Body of pancreas (tissue), 4 donors: ENCODE measurements around the gene DENND1A. TPM values are rescaled to one million over a fixed set of nuclear protein-coding genes. Genes with fewer than 3 reads are reported as not detected.

ENCODE experiments used
- ATAC-seq: fragments of 150-250 bp; one replicate; pipeline ENCODE4 v1.9.1; 2016
- DNase-seq, 4 donors: peaks; one replicate each; pipeline ENCODE4 v3.0.0-alpha.2; 2019
- H3K27ac ChIP-seq, 4 donors: fragments of 200-600 bp; sonication (generic); 1 replicate in 3 of 4; 2 replicates in 1 of 4; pipeline versions ENCODE4 v1.5.1 to v1.6.1; 2016 to 2019; ENCODE audit warnings: mild to moderate bottlenecking in 1 of 4, mixed read lengths in 1 of 4, moderate library complexity in 1 of 4
- H3K27me3 ChIP-seq, 2 donors: fragments of 200-600 bp; sonication (generic); one replicate each; pipeline ENCODE4 v1.6.0; 2016; ENCODE audit warnings: mild to moderate bottlenecking in 1 of 2
- H3K36me3 ChIP-seq, 2 donors: fragments of 200-600 bp; sonication (generic); replicated peaks in 1 of 2; 2 replicates each; pipeline ENCODE4 v1.5.1; 2016; ENCODE audit warnings: low read depth in 2 of 2; ENCODE audit not compliant: insufficient read depth in 1 of 2
- H3K4me1 ChIP-seq: fragments of 200-600 bp; sonication (generic); one replicate; pipeline ENCODE4 v1.6.0; 2016
- H3K4me3 ChIP-seq, 2 donors: fragments of 200-600 bp; sonication (generic); 1 replicate in 1 of 2; 2 replicates in 1 of 2; pipeline ENCODE4 v1.5.1; 2016 to 2019
- H3K9me3 ChIP-seq, 3 donors: fragments of 200-600 bp; sonication (generic); 1 replicate in 2 of 3; 2 replicates in 1 of 3; pipeline ENCODE4 v1.5.1; 2016
- CTCF ChIP-seq, 7 experiments: fragments of 450-650 bp in 4 of 7; fragments of 200-600 bp in 3 of 7; sonication (generic) in 3 of 7; IDR thresholded peaks; one replicate each; pipeline ENCODE4 v1.5.1; 2016 to 2019; ENCODE audit warnings: antibody characterized with exemption in 7 of 7
- POLR2A ChIP-seq, 3 donors: fragments of 450-650 bp; IDR thresholded peaks; one replicate each; pipeline ENCODE4 v1.6.1; 2016; ENCODE audit warnings: antibody characterized with exemption in 3 of 3, mild to moderate bottlenecking in 2 of 3
- WGBS, 2 donors: methylation state at CpG; one replicate each; pipeline ENCODE4 v1.1.5; 2017; 5-methylcytosine and 5-hydroxymethylcytosine counted together
- intact Hi-C: fragments of 100-400 bp; cut with DNase I; formaldehyde crosslinking; loops from one replicate; pipeline ENCODE4 v1.15.1; 2023
- total RNA-seq, 2 donors: library from RNA; depleted of rRNA; stranded (reverse); fragments of >200 nt; gene quantifications; one replicate each; pipeline ENCODE4 v1.1.0, GENCODE V29; 2016

DENND1A gene
- total RNA-seq, 2 donors from 2014 or later = 7.6 to 8.6 TPM

GRCh38 chr9:123604861-123605260 is 325.1 kb downstream of the DENND1A start:
- no peak for TF ChIP-seq CTCF (IDR thresholded peaks at IDR 0.05)
- TF ChIP-seq POLR2A (IDR thresholded peaks at IDR 0.05) = no peak
- DNase-seq = no peak
- Histone ChIP-seq H3K27ac (no peak overlapping the region), H3K27me3 (no peaks in the 10 kb centered on the region), H3K4me1 (no peaks in the 10 kb centered on the region), H3K36me3 (no peaks in the 10 kb centered on the region), H3K4me3 (no peak overlapping the region), H3K9me3 (no peaks in the 10 kb centered on the region)
- no peak for ATAC-seq
- intact Hi-C loops = no loop called here
- 59 to 90% methylated on average over 3 of the region's 3 CpGs for WGBS, 2 donors

- 77 to 81% methylated on average over 2 of the region's 2 CpGs for WGBS, 2 donors
Observed at GRCh38 chr9:123601828-123602227, 328.1 kb downstream of the DENND1A start.

DNA sequence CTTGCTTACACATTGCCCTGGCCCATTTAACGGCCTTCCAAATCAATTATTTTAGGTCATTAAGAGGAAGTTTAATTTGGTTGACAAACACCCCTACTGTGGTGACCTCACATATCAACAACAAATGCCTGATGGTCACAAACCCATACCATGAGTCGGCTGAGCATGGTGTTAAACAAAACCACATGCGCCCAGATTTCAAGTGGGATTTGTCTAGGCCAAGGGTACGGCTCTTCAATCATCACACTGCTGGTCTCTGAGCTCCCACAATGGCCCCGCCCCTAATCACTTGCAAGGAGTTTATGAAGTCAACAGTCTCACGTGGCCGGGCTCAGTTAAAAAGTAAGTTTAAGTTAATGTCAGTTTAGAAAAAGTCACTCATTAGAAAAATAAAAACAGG is 330.1 kb downstream of the DENND1A start:
- H3K4me3 ChIP-seq = no peak overlapping the region
- ATAC-seq (no peak), DNase-seq (no peak)
- no peak for TF ChIP-seq CTCF (IDR thresholded peaks at IDR 0.05)
- TF ChIP-seq POLR2A (IDR thresholded peaks at IDR 0.05) = no peak
- intact Hi-C loops = no loop called here
- no peak overlapping the region for H3K27ac ChIP-seq
- WGBS, 2 donors = 93 to 96% methylated on average over 7 of the region's 7 CpGs
- no peaks in the 10 kb centered on the region for H3K9me3 ChIP-seq
- no peaks in the 10 kb centered on the region for H3K36me3 ChIP-seq
- H3K27me3 ChIP-seq = no peaks in the 10 kb centered on the region
- H3K4me1 ChIP-seq = no peaks in the 10 kb centered on the region

More at GRCh38 chr9:123601828-123602227, 328.1 kb downstream of the DENND1A start:
- no peak for DNase-seq
- H3K27ac ChIP-seq = no peak overlapping the region
- intact Hi-C loops = no loop called here
- ATAC-seq = no peak
- TF ChIP-seq POLR2A (IDR thresholded peaks at IDR 0.05) = no peak
- TF ChIP-seq CTCF (IDR thresholded peaks at IDR 0.05) = no peak
- no peaks in the 10 kb centered on the region for H3K36me3 ChIP-seq
- H3K9me3 ChIP-seq = no peaks in the 10 kb centered on the region
- no peaks in the 10 kb centered on the region for H3K4me1 ChIP-seq
- no peaks in the 10 kb centered on the region for H3K27me3 ChIP-seq
- no peak overlapping the region for H3K4me3 ChIP-seq

DNA sequence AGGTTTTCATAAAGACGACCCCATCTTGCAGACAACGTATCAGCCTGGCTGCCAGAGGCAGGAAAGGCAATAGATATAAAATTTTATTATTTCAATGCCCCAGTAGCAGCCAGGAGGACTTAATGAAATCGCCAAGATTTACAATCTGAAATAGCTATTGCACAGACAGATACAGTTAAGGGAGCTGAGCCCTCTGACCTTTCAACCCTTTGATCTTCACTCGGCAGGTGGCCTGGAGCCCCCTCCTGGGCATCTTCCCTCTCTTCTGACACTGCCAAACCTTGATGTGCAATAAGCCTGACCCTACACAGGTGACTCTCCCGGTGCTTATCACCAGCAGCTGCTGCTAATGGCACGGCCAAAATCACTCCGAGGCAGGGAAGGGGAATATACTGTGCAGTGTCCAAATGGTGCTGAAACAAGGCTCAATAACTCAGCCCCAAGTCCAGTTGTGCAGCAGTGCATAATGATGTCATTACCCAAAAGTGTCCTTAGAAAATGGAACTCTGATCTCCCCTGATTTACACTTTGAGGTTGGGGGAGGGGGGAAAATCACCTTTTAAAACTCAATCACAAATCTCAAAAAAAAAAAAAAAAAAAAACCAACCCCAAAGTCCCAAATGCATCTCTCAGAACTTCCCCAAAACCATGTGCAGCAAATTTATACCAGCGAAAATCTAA is 331.9 kb downstream of the DENND1A start:
- Histone ChIP-seq H3K36me3 (no peaks in the 10 kb centered on the region), H3K4me1 (no peaks in the 10 kb centered on the region), H3K27ac (no peak overlapping the region), H3K4me3 (no peak overlapping the region), H3K27me3 (no peaks in the 10 kb centered on the region), H3K9me3 (no peaks in the 10 kb centered on the region)
- 90 to 94% methylated on average over 7 to 8 of the region's 8 CpGs for WGBS, 2 donors
- ATAC-seq (no peak), DNase-seq (no peak)
- intact Hi-C loops = no loop called here
- TF ChIP-seq POLR2A (IDR thresholded peaks at IDR 0.05) (no peak), CTCF (IDR thresholded peaks at IDR 0.05) (no peak)

GRCh38 chr9:123597048-123597447 is 332.9 kb downstream of the DENND1A start:
- TF ChIP-seq POLR2A (IDR thresholded peaks at IDR 0.05) = no peak
- no peak for TF ChIP-seq CTCF (IDR thresholded peaks at IDR 0.05)
- DNase-seq (no peak), ATAC-seq (no peak)
- intact Hi-C loops = no loop called here
- Histone ChIP-seq H3K27me3 (no peaks in the 10 kb centered on the region), H3K27ac (no peak overlapping the region), H3K9me3 (no peaks in the 10 kb centered on the region), H3K4me3 (no peak overlapping the region), H3K36me3 (no peaks in the 10 kb centered on the region), H3K4me1 (no peaks in the 10 kb centered on the region)
- 95 to 98% methylated on average over 4 of the region's 4 CpGs for WGBS, 2 donors
